Keratinocyte (primary cell): ENCODE results near the gene TNS4. TPM values are rescaled to one million over a fixed set of nuclear protein-coding genes. Genes with fewer than 3 reads are reported as not detected.

Experiments used
- DNase-seq: peaks from one replicate; pipeline ENCODE4 v3.0.0-alpha.2; 2011; ENCODE audit warnings: low read depth, missing footprints, low spot score
- FAIRE-seq: peaks from 2 replicates; lab custom pipeline; 2011; peaks lifted over from hg19 to GRCh38; lab: Jason Lieb, UNC
- H2AFZ ChIP-seq: 2 replicates; pipeline ENCODE4 v1.6.0; 2012; ENCODE audit warnings: low read length, control low read depth, inconsistent platforms; ENCODE audit not compliant: control insufficient read depth
- H3K27ac ChIP-seq: 2 replicates; pipeline ENCODE4 v1.5.1; 2011; ENCODE audit warnings: low read length; ENCODE audit not compliant: control insufficient read depth, insufficient read depth
- H3K27me3 ChIP-seq: 3 replicates; pipeline ENCODE4 v1.6.0; 2011; ENCODE audit warnings: low read length; ENCODE audit not compliant: control insufficient read depth, insufficient read depth; ENCODE audit errors: extremely low read depth
- H3K36me3 ChIP-seq, 2 experiments: 2 replicates in 1 of 2; 3 replicates in 1 of 2; pipeline ENCODE4 v1.5.1; 2011; ENCODE audit warnings: low read length in 2 of 2, mild to moderate bottlenecking in 1 of 2; ENCODE audit not compliant: control insufficient read depth in 2 of 2, insufficient read depth in 2 of 2; ENCODE audit errors: extremely low read depth in 1 of 2
- H3K4me1 ChIP-seq: 3 replicates; pipeline ENCODE4 v1.5.1; 2011; ENCODE audit warnings: low read length; ENCODE audit not compliant: control insufficient read depth, insufficient read depth; ENCODE audit errors: extremely low read depth
- H3K4me2 ChIP-seq: 3 replicates; pipeline ENCODE4 v1.6.0; 2011; ENCODE audit warnings: low read depth, low read length; ENCODE audit not compliant: control insufficient read depth, insufficient read depth; ENCODE audit errors: extremely low read depth
- H3K4me3 ChIP-seq, 3 experiments: fragments of 200-600 bp in 1 of 3; sonication (generic) in 1 of 3; 2 replicates in 2 of 3; 3 replicates in 1 of 3; pipeline ENCODE4 v1.5.1; 2011 to 2016; ENCODE audit warnings: low read length in 3 of 3, mild to moderate bottlenecking in 3 of 3, control low read depth in 2 of 3, inconsistent platforms in 1 of 3, low read depth in 1 of 3, mixed read lengths in 1 of 3, mixed run types in 1 of 3, moderate library complexity in 1 of 3; ENCODE audit not compliant: control insufficient read depth in 2 of 3, insufficient read depth in 2 of 3; ENCODE audit errors: extremely low read depth in 1 of 3
- H3K79me2 ChIP-seq: 2 replicates; pipeline ENCODE4 v1.6.0; 2012; ENCODE audit warnings: low read length; ENCODE audit not compliant: control insufficient read depth, insufficient read depth
- H3K9ac ChIP-seq: 3 replicates; pipeline ENCODE4 v1.6.0; 2011; ENCODE audit warnings: low read length; ENCODE audit not compliant: control insufficient read depth, insufficient read depth; ENCODE audit errors: extremely low read depth
- H3K9me1 ChIP-seq: 3 replicates; pipeline ENCODE4 v1.6.0; 2011; ENCODE audit warnings: low read length; ENCODE audit not compliant: control insufficient read depth, insufficient read depth; ENCODE audit errors: extremely low read depth
- H3K9me3 ChIP-seq: 2 replicates; pipeline ENCODE4 v1.5.1; 2012; ENCODE audit warnings: low read depth, low read length; ENCODE audit not compliant: control insufficient read depth
- H4K20me1 ChIP-seq: 3 replicates; pipeline ENCODE4 v1.6.0; 2011; ENCODE audit warnings: low read length; ENCODE audit not compliant: control insufficient read depth, insufficient read depth; ENCODE audit errors: extremely low read depth
- CTCF ChIP-seq, 3 experiments: IDR thresholded peaks in 1 of 3; conservative IDR thresholded peaks in 1 of 3; optimal IDR thresholded peaks in 1 of 3; 2 replicates in 2 of 3; 3 replicates in 1 of 3; pipeline versions ENCODE3 to v1.5.1; 2011; ENCODE audit warnings: low read length in 3 of 3, mild to moderate bottlenecking in 3 of 3, moderate library complexity in 2 of 3, control low read depth in 1 of 3, inconsistent platforms in 1 of 3; ENCODE audit not compliant: insufficient read depth in 2 of 3; ENCODE audit errors: extremely low read depth in 1 of 3
- EZH2 ChIP-seq: IDR thresholded peaks from one replicate; pipeline ENCODE4 v1.6.1; 2012; ENCODE audit warnings: inconsistent platforms, mild to moderate bottlenecking, low read length, moderate library complexity
- dilution Hi-C: fragments of 300-500 bp; cut with MboI; formaldehyde crosslinking; loops from one replicate; pipeline ENCODE4 v1.7.0; 2020; ENCODE audit warnings: low sequenced_read_pairs; ENCODE audit not compliant: extremely low pct_ligation_motif_present
- polyA plus RNA-seq, 5 experiments: library from polyadenylated mRNA; depleted of rRNA in 3 of 5; stranded (reverse) in 3 of 5; stranded (forward) in 1 of 5; unstranded in 1 of 5; fragments of >200 nt; gene quantifications; 1 replicate in 1 of 5; 2 replicates in 3 of 5; 3 replicates in 1 of 5; pipeline versions ENCODE4 v1.2.1 to v1.2.3, GENCODE V29; 2011 to 2012; ENCODE audit warnings: missing spikeins in 2 of 5, low read depth in 1 of 5, low replicate concordance in 1 of 5

Gene TNS4
- polyA plus RNA-seq, 1 donor (not counting 4 experiments of a cell fraction or from before 2014, with no cell fraction given) = 160 TPM

- H3K27ac ChIP-seq = peak overlapping the region; percentile 94
- TF ChIP-seq EZH2 = no peak
- TF ChIP-seq CTCF (optimal IDR thresholded peaks at IDR 0.05 in 1 of 3, IDR thresholded peaks at IDR 0.05 in 1 of 3, conservative IDR thresholded peaks at IDR 0.05 in 1 of 3; ENCODE audit: extremely low read depth in 1 of 3, insufficient read depth in 2 of 3, low read length in 3 of 3) = no peak
- peaks cover 6% of the 10 kb centered on the region for H3K9me1 ChIP-seq
- no peaks in the 10 kb centered on the region for H3K27me3 ChIP-seq
- no peaks in the 10 kb centered on the region for H3K9me3 ChIP-seq
- H3K79me2 ChIP-seq = peaks cover 16% of the 10 kb centered on the region
- DNase-seq = peak; percentile 81
- peak; percentile 79 for FAIRE-seq
- H3K9ac ChIP-seq = peak overlapping the region; percentile 71
- H3K4me3 ChIP-seq = no peak overlapping the region
- H3K4me2 ChIP-seq = no peak overlapping the region
- H3K4me1 ChIP-seq = peaks cover 95% of the 10 kb centered on the region
- dilution Hi-C loops = no loop called here
- peaks cover 15 to 88% of the 10 kb centered on the region in 2 experiments for H3K36me3 ChIP-seq
- H4K20me1 ChIP-seq = peaks cover 75% of the 10 kb centered on the region
- H2AFZ ChIP-seq = no peak overlapping the region
Observed at GRCh38 chr17:40490289-40490853, 11.1 kb downstream of the TNS4 start.

GRCh38 chr17:40487371-40488020 lies 13.9 kb downstream of the TNS4 start:
- FAIRE-seq (no peak), DNase-seq (peak; percentile 69)
- peaks cover 7% of the 10 kb centered on the region for H3K9me1 ChIP-seq
- no peak overlapping the region for H3K4me3 ChIP-seq
- peaks cover 2% of the 10 kb centered on the region for H3K79me2 ChIP-seq
- H3K36me3 ChIP-seq = peaks cover 20 to 88% of the 10 kb centered on the region in 2 experiments
- peak overlapping the region; percentile 14 for H3K9ac ChIP-seq
- H4K20me1 ChIP-seq = peaks cover 74% of the 10 kb centered on the region
- H3K27ac ChIP-seq = peak overlapping the region; percentile 96
- H3K4me1 ChIP-seq = peaks cover 91% of the 10 kb centered on the region
- no peak overlapping the region for H2AFZ ChIP-seq
- H3K27me3 ChIP-seq = no peaks in the 10 kb centered on the region
- no peak overlapping the region for H3K4me2 ChIP-seq
- no peaks in the 10 kb centered on the region for H3K9me3 ChIP-seq
- TF ChIP-seq CTCF (optimal IDR thresholded peaks at IDR 0.05 in 1 of 3, IDR thresholded peaks at IDR 0.05 in 1 of 3, conservative IDR thresholded peaks at IDR 0.05 in 1 of 3; ENCODE audit: extremely low read depth in 1 of 3, insufficient read depth in 2 of 3, low read length in 3 of 3) (no peak), EZH2 (no peak)
- dilution Hi-C loops = no loop called here
